ENCODE measurements around the gene OR5B2. TPM values are rescaled to one million over a fixed set of nuclear protein-coding genes. Genes with fewer than 3 reads are reported as not detected.

The OR5B2 gene
- total and polyA plus RNA-seq, 2 donors (not counting 1 experiment from before 2014, with no cell fraction given), result 0.03 TPM; not detected in 1

- Mint-ChIP-seq H3K4me1 (no peaks in the 10 kb centered on the region), H3K27me3 (no peaks in the 10 kb centered on the region), H3K4me3 (no peak overlapping the region), H3K27ac (no peak overlapping the region), H3K9me3 (ENCODE audit: insufficient read depth) (no peaks in the 10 kb centered on the region)
- POLR2A ChIA-PET, result no interaction called here
- ATAC-seq (ENCODE audit: low read depth) (no peak), DNase-seq (no peak)
- no peak overlapping the region for H3K4me3 ChIP-seq (ENCODE audit: control extremely low read depth in 1 of 5, extremely low read depth in 1 of 5, insufficient read depth in 1 of 5, low read depth in 2 of 5, low read length in 4 of 5)
- no peaks in the 10 kb centered on the region for H3K4me1 ChIP-seq (ENCODE audit: control insufficient read depth in 2 of 2, insufficient read depth in 2 of 2, low read length in 2 of 2)
- H3K27ac ChIP-seq (ENCODE audit: low read length in 2 of 2), result no peak overlapping the region
- CTCF ChIA-PET, result no interaction called here
- H2AFZ ChIP-seq (ENCODE audit: insufficient read depth, low read depth, low read length, poor library complexity, severe bottlenecking), result no peak overlapping the region
- no peak overlapping the region for H3K9ac ChIP-seq (ENCODE audit: low read length)
- no peaks in the 10 kb centered on the region for H3K27me3 ChIP-seq (replicated peaks in 1 of 4; ENCODE audit: control extremely low read depth in 1 of 4, control insufficient read depth in 3 of 4, insufficient read depth in 4 of 4, low read length in 3 of 4)
- WGBS (ENCODE audit: insufficient coverage), result no CpG with 5 or more reads among the region's 1 CpG
- no peaks in the 10 kb centered on the region for H4K20me1 ChIP-seq (ENCODE audit: control insufficient read depth, insufficient read depth, low read length, poor library complexity, severe bottlenecking)
- peaks cover 2 to 9% (median 4%) of the 10 kb centered on the region in 3 donors for H3K9me3 ChIP-seq (ENCODE audit: control extremely low read depth in 1 of 3, control insufficient read depth in 2 of 3, insufficient read depth in 1 of 3, low read length in 2 of 3)
- H3K79me2 ChIP-seq (ENCODE audit: control insufficient read depth, insufficient read depth, low read length), result no peaks in the 10 kb centered on the region
- TF ChIP-seq, protein P1, sequence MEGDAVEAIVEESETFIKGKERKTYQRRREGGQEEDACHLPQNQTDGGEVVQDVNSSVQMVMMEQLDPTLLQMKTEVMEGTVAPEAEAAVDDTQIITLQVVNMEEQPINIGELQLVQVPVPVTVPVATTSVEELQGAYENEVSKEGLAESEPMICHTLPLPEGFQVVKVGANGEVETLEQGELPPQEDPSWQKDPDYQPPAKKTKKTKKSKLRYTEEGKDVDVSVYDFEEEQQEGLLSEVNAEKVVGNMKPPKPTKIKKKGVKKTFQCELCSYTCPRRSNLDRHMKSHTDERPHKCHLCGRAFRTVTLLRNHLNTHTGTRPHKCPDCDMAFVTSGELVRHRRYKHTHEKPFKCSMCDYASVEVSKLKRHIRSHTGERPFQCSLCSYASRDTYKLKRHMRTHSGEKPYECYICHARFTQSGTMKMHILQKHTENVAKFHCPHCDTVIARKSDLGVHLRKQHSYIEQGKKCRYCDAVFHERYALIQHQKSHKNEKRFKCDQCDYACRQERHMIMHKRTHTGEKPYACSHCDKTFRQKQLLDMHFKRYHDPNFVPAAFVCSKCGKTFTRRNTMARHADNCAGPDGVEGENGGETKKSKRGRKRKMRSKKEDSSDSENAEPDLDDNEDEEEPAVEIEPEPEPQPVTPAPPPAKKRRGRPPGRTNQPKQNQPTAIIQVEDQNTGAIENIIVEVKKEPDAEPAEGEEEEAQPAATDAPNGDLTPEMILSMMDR (IDR thresholded peaks at IDR 0.05), result no peak
- TF ChIP-seq EZH2 (IDR thresholded peaks at IDR 0.05; ENCODE audit: borderline replicate concordance, insufficient read depth, low read depth, low read length, poor library complexity, severe bottlenecking), result no peak
- intact Hi-C loops (cut with micrococcal nuclease), result no loop called here
- no peaks in the 10 kb centered on the region for H3K36me3 ChIP-seq (replicated peaks in 1 of 2; ENCODE audit: control extremely low read depth in 1 of 2, control insufficient read depth in 1 of 2, extremely low read depth in 1 of 2, insufficient read depth in 2 of 2, low read length in 1 of 2)
- no peak overlapping the region for H3K4me2 ChIP-seq (replicated peaks; ENCODE audit: low read depth, low read length, poor library complexity, severe bottlenecking)
Observed at GRCh38 chr11:58466293-58466692, 38.4 kb upstream of the OR5B2 start.

DNA sequence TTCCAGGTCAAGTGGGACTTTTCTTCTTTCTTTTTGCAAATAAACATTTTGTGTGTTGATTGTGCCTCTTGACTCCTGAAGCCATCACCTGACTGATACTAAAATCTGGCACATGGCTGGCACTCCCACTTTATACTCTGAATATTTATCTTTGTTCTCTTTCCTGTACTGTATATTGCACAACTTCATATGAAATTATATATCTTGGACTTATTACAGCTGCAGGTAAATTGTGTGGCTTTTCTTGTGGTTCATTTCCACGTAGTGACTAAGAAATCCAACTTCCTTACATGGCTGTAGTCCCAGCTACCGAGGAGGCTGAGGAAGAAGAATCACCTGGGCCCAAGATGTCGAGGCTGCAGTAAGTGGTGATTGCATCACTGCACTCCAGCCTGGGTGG, 37.8 kb upstream of the OR5B2 start:
- no peak overlapping the region for H3K9ac ChIP-seq (ENCODE audit: low read length)
- ChIA-PET CTCF (no interaction called here), POLR2A (no interaction called here)
- H3K4me2 ChIP-seq (replicated peaks; ENCODE audit: low read depth, low read length, poor library complexity, severe bottlenecking), result no peak overlapping the region
- intact Hi-C loops (cut with micrococcal nuclease), result no loop called here
- H3K79me2 ChIP-seq (ENCODE audit: control insufficient read depth, insufficient read depth, low read length), result no peaks in the 10 kb centered on the region
- no peak overlapping the region for H3K4me3 Mint-ChIP-seq
- no peak overlapping the region for H3K27ac ChIP-seq (ENCODE audit: low read length in 2 of 2)
- no peaks in the 10 kb centered on the region for H3K27me3 ChIP-seq (replicated peaks in 1 of 4; ENCODE audit: control extremely low read depth in 1 of 4, control insufficient read depth in 3 of 4, insufficient read depth in 4 of 4, low read length in 3 of 4)
- H3K27ac Mint-ChIP-seq, result no peak overlapping the region
- no peak overlapping the region for H3K4me3 ChIP-seq (ENCODE audit: control extremely low read depth in 1 of 5, extremely low read depth in 1 of 5, insufficient read depth in 1 of 5, low read depth in 2 of 5, low read length in 4 of 5)
- H3K27me3 Mint-ChIP-seq, result no peaks in the 10 kb centered on the region
- TF ChIP-seq EZH2 (IDR thresholded peaks at IDR 0.05; ENCODE audit: borderline replicate concordance, insufficient read depth, low read depth, low read length, poor library complexity, severe bottlenecking), result no peak
- TF ChIP-seq, protein P1 (IDR thresholded peaks at IDR 0.05), result no peak
- ATAC-seq (ENCODE audit: low read depth) (no peak), DNase-seq (no peak)
- H3K9me3 Mint-ChIP-seq (ENCODE audit: insufficient read depth), result no peaks in the 10 kb centered on the region
- H2AFZ ChIP-seq (ENCODE audit: insufficient read depth, low read depth, low read length, poor library complexity, severe bottlenecking), result no peak overlapping the region
- H4K20me1 ChIP-seq (ENCODE audit: control insufficient read depth, insufficient read depth, low read length, poor library complexity, severe bottlenecking), result no peaks in the 10 kb centered on the region
- no CpG with 5 or more reads among the region's 3 CpGs for WGBS (ENCODE audit: insufficient coverage)
- H3K36me3 ChIP-seq (replicated peaks in 1 of 2; ENCODE audit: control extremely low read depth in 1 of 2, control insufficient read depth in 1 of 2, extremely low read depth in 1 of 2, insufficient read depth in 2 of 2, low read length in 1 of 2), result no peaks in the 10 kb centered on the region
- H3K4me1 Mint-ChIP-seq, result no peaks in the 10 kb centered on the region
- peaks cover 0 to 3% (median 2%) of the 10 kb centered on the region in 3 donors for H3K9me3 ChIP-seq (ENCODE audit: control extremely low read depth in 1 of 3, control insufficient read depth in 2 of 3, insufficient read depth in 1 of 3, low read length in 2 of 3)
- no peaks in the 10 kb centered on the region for H3K4me1 ChIP-seq (ENCODE audit: control insufficient read depth in 2 of 2, insufficient read depth in 2 of 2, low read length in 2 of 2)
